ENCODE results near the gene CDK5RAP3. TPM values are rescaled to one million over a fixed set of nuclear protein-coding genes. Genes with fewer than 3 reads are reported as not detected.

The CDK5RAP3 gene
- polyA plus RNA-seq, 1 experiment = 71.2 TPM

DNA sequence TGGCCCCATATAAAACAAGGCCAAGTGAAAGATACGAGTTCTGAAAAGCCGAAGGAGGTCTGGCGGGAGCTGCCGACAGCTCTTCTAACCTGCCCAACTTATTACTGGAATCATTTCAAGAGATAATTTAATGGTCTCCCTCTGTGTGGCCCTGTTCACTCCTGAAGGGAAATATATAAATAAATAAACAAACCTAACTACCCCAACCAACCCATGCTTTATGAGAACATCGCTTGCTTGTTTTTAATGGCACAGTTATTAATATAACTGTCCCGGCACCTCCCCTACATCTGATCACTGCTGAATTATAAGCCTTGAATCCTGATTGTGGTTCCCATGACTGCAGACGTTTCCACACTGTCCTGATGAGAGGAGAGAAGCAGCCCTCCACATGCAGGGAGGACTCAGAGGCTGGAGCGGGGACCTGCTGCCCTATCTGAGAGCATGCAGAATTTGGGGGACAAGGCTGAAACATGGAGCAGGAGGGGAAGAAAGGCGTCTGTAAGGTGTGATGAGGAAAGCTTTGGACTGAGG is 22.2 kb downstream of the CDK5RAP3 start:
- Histone ChIP-seq H3K4me3 (ENCODE audit: low read depth, low read length) (no peak overlapping the region), H3K9me3 (ENCODE audit: control insufficient read depth, insufficient read depth, low read length) (no peaks in the 10 kb centered on the region), H3K27ac (ENCODE audit: low read depth, low read length) (no peak overlapping the region), H3K27me3 (ENCODE audit: control insufficient read depth, insufficient read depth, low read length) (peaks cover 10% of the 10 kb centered on the region)
- no peak for DNase-seq (ENCODE audit: low read depth, low spot score)
- TF ChIP-seq CTCF (IDR thresholded peaks at IDR 0.05; ENCODE audit: low read depth, low read length) = no peak
- ChIA-PET POLR2A (no interaction called here), CTCF (interaction anchor here (0.7 to 2.7 kb wide), 2 partner anchors 23 to 24 kb away, joined by 3 to 10 read pairs; partner anchors contain the start of gene CDK5RAP3)

DNA sequence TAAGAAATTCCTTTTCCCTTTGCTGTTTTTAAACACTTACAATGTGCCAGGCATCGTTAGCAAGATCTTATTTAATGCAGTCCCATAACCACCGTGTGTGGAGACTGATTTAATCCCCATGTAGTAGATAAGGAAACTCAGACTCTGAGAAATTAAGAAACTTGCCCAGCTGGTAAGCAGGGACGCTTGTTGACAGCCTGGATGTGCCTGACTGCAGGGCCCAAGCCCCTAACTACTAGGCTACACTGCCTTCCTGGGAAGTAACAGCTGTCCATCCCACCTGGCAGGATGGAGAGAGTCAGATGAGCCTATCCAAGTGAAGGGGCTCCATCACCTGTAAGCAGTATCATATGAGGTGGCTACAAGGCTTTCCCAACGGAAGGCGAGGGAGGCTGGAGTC is 23.1 kb downstream of the CDK5RAP3 start:
- Histone ChIP-seq H3K27me3 (ENCODE audit: control insufficient read depth, insufficient read depth, low read length) (peaks cover 10% of the 10 kb centered on the region), H3K4me3 (ENCODE audit: low read depth, low read length) (no peak overlapping the region), H3K27ac (ENCODE audit: low read depth, low read length) (no peak overlapping the region), H3K9me3 (ENCODE audit: control insufficient read depth, insufficient read depth, low read length) (no peaks in the 10 kb centered on the region)
- ChIA-PET CTCF (interaction anchor here (1.2 to 2.7 kb wide), 3 partner anchors 15 to 47 kb away, joined by 5 to 10 read pairs (median 9); partner anchors contain the start of gene CDK5RAP3), POLR2A (no interaction called here)
- DNase-seq (ENCODE audit: low read depth, low spot score) = no peak
- TF ChIP-seq CTCF (IDR thresholded peaks at IDR 0.05; ENCODE audit: low read depth, low read length) = no peak

GRCh38 chr17:47994724-47995123 is 23.8 kb downstream of the CDK5RAP3 start:
- Histone ChIP-seq H3K4me3 (ENCODE audit: low read depth, low read length) (no peak overlapping the region), H3K27ac (ENCODE audit: low read depth, low read length) (no peak overlapping the region), H3K27me3 (ENCODE audit: control insufficient read depth, insufficient read depth, low read length) (peaks cover 10% of the 10 kb centered on the region), H3K9me3 (ENCODE audit: control insufficient read depth, insufficient read depth, low read length) (no peaks in the 10 kb centered on the region)
- DNase-seq (ENCODE audit: low read depth, low spot score) = no peak
- no peak for TF ChIP-seq CTCF (IDR thresholded peaks at IDR 0.05; ENCODE audit: low read depth, low read length)
- POLR2A ChIA-PET = no interaction called here
- CTCF ChIA-PET = interaction anchor here (0.7 to 2.7 kb wide), 4 partner anchors 16 to 1713 kb away, joined by 5 to 10 read pairs (median 8); partner anchors contain the start of gene CDK5RAP3

DNA sequence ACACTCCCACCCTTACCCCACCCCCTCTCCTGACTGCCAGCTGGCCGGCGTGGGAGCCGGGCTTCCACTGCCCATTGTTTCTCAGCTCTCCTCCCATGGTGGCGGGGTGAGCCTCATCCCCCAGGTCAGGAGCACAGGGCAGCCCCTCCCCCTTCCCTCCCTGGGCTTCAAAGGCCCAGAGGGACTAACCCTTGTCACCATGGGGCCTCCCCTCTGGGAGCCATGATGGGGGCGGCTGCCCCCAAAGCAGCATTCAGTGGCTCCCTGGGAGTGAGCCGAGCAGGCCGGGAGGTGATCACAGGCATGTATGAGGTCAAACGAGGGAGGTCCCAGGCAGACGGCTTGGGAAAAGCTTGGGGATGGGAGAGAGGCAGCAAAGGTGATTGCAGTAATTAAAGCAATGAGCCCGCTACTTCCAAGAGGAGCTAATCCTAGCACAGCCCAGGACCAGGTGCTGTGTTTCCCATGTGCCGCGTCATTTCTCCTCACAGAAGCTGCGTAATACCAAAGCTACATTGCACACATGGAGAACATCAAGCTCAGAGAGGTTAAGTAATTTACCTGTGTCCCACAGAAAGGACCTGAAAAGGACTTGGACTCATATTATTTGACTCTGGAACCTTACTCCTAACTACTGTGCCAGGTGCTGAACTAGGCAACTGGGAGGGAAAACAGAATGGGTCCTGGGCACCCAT is 24.5 kb downstream of the CDK5RAP3 start:
- H3K9me3 ChIP-seq (ENCODE audit: control insufficient read depth, insufficient read depth, low read length) = no peaks in the 10 kb centered on the region
- no peak for DNase-seq (ENCODE audit: low read depth, low spot score)
- POLR2A ChIA-PET = no interaction called here
- TF ChIP-seq CTCF (IDR thresholded peaks at IDR 0.05; ENCODE audit: low read depth, low read length) = no peak
- CTCF ChIA-PET = interaction anchor here (0.7 to 1.9 kb wide), 4 partner anchors 17 to 1712 kb away, joined by 3 to 9 read pairs (median 6); no protein-coding TSS in a partner anchor
- no peak overlapping the region for H3K4me3 ChIP-seq (ENCODE audit: low read depth, low read length)
- peaks cover 10% of the 10 kb centered on the region for H3K27me3 ChIP-seq (ENCODE audit: control insufficient read depth, insufficient read depth, low read length)
- no peak overlapping the region for H3K27ac ChIP-seq (ENCODE audit: low read depth, low read length)

DNA sequence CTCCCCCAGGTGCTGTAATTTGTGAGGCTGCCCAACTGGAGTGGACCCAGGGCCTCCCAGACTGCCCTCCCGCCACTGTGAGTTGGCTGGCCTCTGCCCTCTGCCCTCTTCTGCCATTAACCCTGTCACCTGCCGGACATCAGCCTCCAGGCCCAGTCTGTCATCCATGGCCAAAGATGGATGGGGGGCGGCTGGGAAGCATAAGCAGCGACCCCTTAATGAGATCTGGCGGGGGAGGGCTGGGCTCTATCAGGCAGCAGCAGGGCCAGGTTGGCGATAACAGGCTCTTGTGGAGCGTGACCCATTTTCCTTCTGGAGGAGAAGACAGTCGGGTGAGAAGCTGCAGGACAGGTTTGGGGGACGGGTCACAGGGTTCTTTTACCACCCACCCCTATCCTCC is 25.3 kb downstream of the CDK5RAP3 start:
- no peak for DNase-seq (ENCODE audit: low read depth, low spot score)
- Histone ChIP-seq H3K27ac (ENCODE audit: low read depth, low read length) (no peak overlapping the region), H3K27me3 (ENCODE audit: control insufficient read depth, insufficient read depth, low read length) (peaks cover 10% of the 10 kb centered on the region), H3K9me3 (ENCODE audit: control insufficient read depth, insufficient read depth, low read length) (no peaks in the 10 kb centered on the region), H3K4me3 (ENCODE audit: low read depth, low read length) (no peak overlapping the region)
- TF ChIP-seq CTCF (IDR thresholded peaks at IDR 0.05; ENCODE audit: low read depth, low read length) = no peak
- CTCF ChIA-PET = interaction anchor here (1.3 kb wide), 1 partner anchor 21 kb away, joined by 3 read pairs; no protein-coding TSS in a partner anchor
- POLR2A ChIA-PET = interaction anchor here (0.6 kb wide), 1 partner anchor 128 kb away, joined by 4 read pairs; no protein-coding TSS in a partner anchor

Data from AG04450 (cell line).